Gastrocnemius medialis (tissue), 4 donors: ENCODE measurements around the gene KCTD10. TPM values are rescaled to one million over a fixed set of nuclear protein-coding genes. Genes with fewer than 3 reads are reported as not detected.

Experiments
- ATAC-seq, 2 donors: fragments of 150-250 bp; one replicate each; pipeline ENCODE4 v1.9.1; 2016
- DNase-seq, 2 donors: peaks; one replicate each; pipeline ENCODE4 v3.0.0-alpha.2; 2019
- H3K27ac ChIP-seq, 4 donors: fragments of 200-600 bp; sonication (generic); 1 replicate in 1 of 4; 2 replicates in 3 of 4; pipeline ENCODE4 v1.5.1; 2016 to 2018; ENCODE audit warnings: mild to moderate bottlenecking in 2 of 4, moderate library complexity in 1 of 4
- H3K27me3 ChIP-seq, 3 donors: fragments of 200-600 bp; sonication (generic) in 2 of 3; 1 replicate in 1 of 3; 2 replicates in 2 of 3; pipeline versions ENCODE4 v1.5.1 to v1.6.0; 2016 to 2019; ENCODE audit warnings: mild to moderate bottlenecking in 1 of 3, moderate library complexity in 1 of 3
- H3K36me3 ChIP-seq, 2 donors: fragments of 200-600 bp; sonication (generic) in 1 of 2; one replicate each; pipeline ENCODE4 v1.5.1; 2017 to 2018
- H3K4me1 ChIP-seq, 2 donors: fragments of 200-600 bp; sonication (generic) in 1 of 2; one replicate each; pipeline ENCODE4 v1.5.1; 2016 to 2017; ENCODE audit warnings: mild to moderate bottlenecking in 2 of 2
- H3K4me3 ChIP-seq, 4 donors: fragments of 200-600 bp; sonication (generic) in 3 of 4; 1 replicate in 1 of 4; 2 replicates in 3 of 4; pipeline ENCODE4 v1.5.1; 2016 to 2019; ENCODE audit warnings: mild to moderate bottlenecking in 2 of 4
- H3K9me3 ChIP-seq, 3 donors: fragments of 200-600 bp; sonication (generic) in 2 of 3; 1 replicate in 1 of 3; 2 replicates in 2 of 3; pipeline ENCODE4 v1.5.1; 2016 to 2019
- POLR2A ChIP-seq, 2 donors: fragments of 450-650 bp; IDR thresholded peaks; one replicate each; pipeline ENCODE4 v1.6.1; 2017; ENCODE audit warnings: antibody characterized with exemption in 2 of 2, mild to moderate bottlenecking in 2 of 2, moderate library complexity in 2 of 2
- in situ Hi-C, 4 donors: fragments of 200-750 bp; cut with MboI; loops; one replicate each; pipeline versions ENCODE4 v1.15.0 to v1.8.0; 2017; ENCODE audit warnings: low sequenced_read_pairs in 4 of 4
- intact Hi-C: fragments of 100-400 bp; cut with DNase I; formaldehyde crosslinking; loops from one replicate; pipeline ENCODE4 v1.15.1; 2023; ENCODE audit warnings: low total_unique reads
- total RNA-seq, 4 donors: library from RNA; depleted of rRNA; stranded (reverse); fragments of >200 nt; gene quantifications; one replicate each; pipeline versions ENCODE4 v1.1.0 to v1.2.3, GENCODE V29; 2016
- TF ChIP-seq, protein P1 (sequence below), 5 experiments: fragments of 450-650 bp in 3 of 5; fragments of 200-600 bp in 2 of 5; sonication (generic) in 2 of 5; IDR thresholded peaks in 4 of 5; conservative IDR thresholded peaks in 1 of 5; 1 replicate in 4 of 5; 2 replicates in 1 of 5; pipeline ENCODE4 v1.5.1; 2016 to 2019; ENCODE audit warnings: antibody characterized with exemption in 5 of 5, mild to moderate bottlenecking in 3 of 5, moderate library complexity in 3 of 5

KCTD10 gene
- total RNA-seq, 4 donors from 2014 or later: 7.5 to 14.8 (median 10.6) TPM

DNA sequence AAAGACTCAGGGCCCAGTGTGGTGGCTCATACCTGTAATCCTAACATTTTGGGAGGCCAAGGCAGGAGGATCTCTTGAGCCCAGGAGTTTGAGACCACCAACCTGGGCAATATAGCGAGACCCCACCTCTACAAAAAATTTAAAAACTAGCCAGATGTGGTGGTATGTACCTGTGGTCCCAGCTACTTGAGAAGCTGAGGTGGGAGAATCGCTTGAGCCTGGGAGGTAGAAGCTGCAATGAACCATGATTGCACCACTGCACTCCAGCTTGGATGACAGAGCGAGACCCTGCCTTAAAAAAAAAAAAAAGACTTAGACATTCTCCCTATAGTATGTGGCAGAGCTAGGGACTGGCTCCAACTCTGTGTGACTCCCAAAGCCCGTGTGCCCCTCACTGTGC lies 3.3 kb upstream of the KCTD10 start:
- Histone ChIP-seq H3K9me3 (no peaks in the 10 kb centered on the region), H3K36me3 (peaks cover 0 to 32% of the 10 kb centered on the region in 2 donors), H3K27ac (no peak overlapping the region), H3K27me3 (no peaks in the 10 kb centered on the region), H3K4me1 (peaks cover 26 to 27% of the 10 kb centered on the region in 2 donors), H3K4me3 (no peak overlapping the region)
- in situ Hi-C loops (no loop called here), intact Hi-C loops (no loop called here)
- no peak for TF ChIP-seq POLR2A (IDR thresholded peaks at IDR 0.05)
- TF ChIP-seq, protein P1, sequence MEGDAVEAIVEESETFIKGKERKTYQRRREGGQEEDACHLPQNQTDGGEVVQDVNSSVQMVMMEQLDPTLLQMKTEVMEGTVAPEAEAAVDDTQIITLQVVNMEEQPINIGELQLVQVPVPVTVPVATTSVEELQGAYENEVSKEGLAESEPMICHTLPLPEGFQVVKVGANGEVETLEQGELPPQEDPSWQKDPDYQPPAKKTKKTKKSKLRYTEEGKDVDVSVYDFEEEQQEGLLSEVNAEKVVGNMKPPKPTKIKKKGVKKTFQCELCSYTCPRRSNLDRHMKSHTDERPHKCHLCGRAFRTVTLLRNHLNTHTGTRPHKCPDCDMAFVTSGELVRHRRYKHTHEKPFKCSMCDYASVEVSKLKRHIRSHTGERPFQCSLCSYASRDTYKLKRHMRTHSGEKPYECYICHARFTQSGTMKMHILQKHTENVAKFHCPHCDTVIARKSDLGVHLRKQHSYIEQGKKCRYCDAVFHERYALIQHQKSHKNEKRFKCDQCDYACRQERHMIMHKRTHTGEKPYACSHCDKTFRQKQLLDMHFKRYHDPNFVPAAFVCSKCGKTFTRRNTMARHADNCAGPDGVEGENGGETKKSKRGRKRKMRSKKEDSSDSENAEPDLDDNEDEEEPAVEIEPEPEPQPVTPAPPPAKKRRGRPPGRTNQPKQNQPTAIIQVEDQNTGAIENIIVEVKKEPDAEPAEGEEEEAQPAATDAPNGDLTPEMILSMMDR (IDR thresholded peaks at IDR 0.05 in 4 of 5, conservative IDR thresholded peaks at IDR 0.05 in 1 of 5): no peak
- no peak for ATAC-seq
- no peak for DNase-seq

DNA sequence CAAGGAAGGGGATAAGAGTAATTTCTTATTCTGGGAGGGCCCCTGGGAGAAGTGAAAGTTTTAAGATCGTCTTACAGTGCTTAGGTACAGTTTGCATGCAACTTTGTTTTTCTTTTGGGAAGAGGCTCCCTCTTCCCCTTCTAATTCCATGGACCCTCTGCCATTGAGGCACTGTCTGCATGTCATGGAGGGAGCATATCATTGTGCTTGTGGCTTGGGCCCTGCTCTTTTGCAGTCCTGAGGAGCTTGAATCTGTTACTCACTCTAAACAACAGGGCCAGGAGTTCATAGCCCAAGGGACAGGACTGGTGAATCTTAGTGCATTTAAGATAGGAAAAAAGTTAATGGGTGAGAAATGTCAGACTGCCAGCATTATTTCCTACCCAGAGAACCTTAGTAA lies 2.7 kb upstream of the KCTD10 start:
- DNase-seq (no peak), ATAC-seq (no peak)
- H3K27ac ChIP-seq: no peak overlapping the region
- H3K27me3 ChIP-seq: no peaks in the 10 kb centered on the region
- H3K4me1 ChIP-seq: peaks cover 26 to 33% of the 10 kb centered on the region in 2 donors
- no peak overlapping the region for H3K4me3 ChIP-seq
- in situ Hi-C loops: loop anchor here in 2 of 4 donors (5.0 to 10.0 kb wide), 2 partner anchors 47 to 55 kb away; no protein-coding TSS in a partner anchor
- peaks cover 0 to 26% of the 10 kb centered on the region in 2 donors for H3K36me3 ChIP-seq
- no peak for TF ChIP-seq POLR2A (IDR thresholded peaks at IDR 0.05)
- TF ChIP-seq, protein P1 (IDR thresholded peaks at IDR 0.05 in 4 of 5, conservative IDR thresholded peaks at IDR 0.05 in 1 of 5): no peak
- H3K9me3 ChIP-seq: no peaks in the 10 kb centered on the region
- intact Hi-C loops: no loop called here

DNA sequence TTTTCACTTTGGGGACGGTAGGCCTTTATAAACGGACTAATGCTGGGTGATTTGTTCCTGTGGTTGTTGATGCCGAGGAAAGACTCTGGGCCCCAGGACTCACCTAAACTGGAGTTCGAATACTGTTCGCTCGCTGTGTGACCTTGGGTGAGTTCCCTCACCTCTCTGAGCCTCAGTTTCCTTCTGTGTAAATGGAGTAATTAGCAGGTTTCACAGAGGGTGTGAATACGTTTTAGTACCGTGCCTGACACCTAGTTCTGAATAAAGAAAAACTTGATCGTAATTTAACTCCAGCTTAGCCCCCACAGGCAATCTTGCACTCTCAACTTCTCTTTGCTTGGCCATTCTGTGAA lies 839 bp upstream of the KCTD10 start:
- Histone ChIP-seq H3K27me3 (no peaks in the 10 kb centered on the region), H3K27ac (peak overlapping the region; percentile 97 to 99 (median 98)), H3K4me3 (peak overlapping the region; percentile 70 to 96 (median 87)), H3K36me3 (peaks cover 0 to 9% of the 10 kb centered on the region in 2 donors), H3K4me1 (peaks cover 26 to 33% of the 10 kb centered on the region in 2 donors), H3K9me3 (no peaks in the 10 kb centered on the region)
- DNase-seq: no peak
- in situ Hi-C loops (loop anchor here in 2 of 4 donors (5.0 to 10.0 kb wide), 2 partner anchors 46 to 53 kb away; no protein-coding TSS in a partner anchor), intact Hi-C loops (loop anchor here (2.0 kb wide), 1 partner anchor 45 kb away; no protein-coding TSS in a partner anchor)
- no peak for TF ChIP-seq POLR2A (IDR thresholded peaks at IDR 0.05)
- TF ChIP-seq, protein P1 (IDR thresholded peaks at IDR 0.05 in 4 of 5, conservative IDR thresholded peaks at IDR 0.05 in 1 of 5): no peak
- peak in 1 of 2 donors; percentile 10 for ATAC-seq

DNA sequence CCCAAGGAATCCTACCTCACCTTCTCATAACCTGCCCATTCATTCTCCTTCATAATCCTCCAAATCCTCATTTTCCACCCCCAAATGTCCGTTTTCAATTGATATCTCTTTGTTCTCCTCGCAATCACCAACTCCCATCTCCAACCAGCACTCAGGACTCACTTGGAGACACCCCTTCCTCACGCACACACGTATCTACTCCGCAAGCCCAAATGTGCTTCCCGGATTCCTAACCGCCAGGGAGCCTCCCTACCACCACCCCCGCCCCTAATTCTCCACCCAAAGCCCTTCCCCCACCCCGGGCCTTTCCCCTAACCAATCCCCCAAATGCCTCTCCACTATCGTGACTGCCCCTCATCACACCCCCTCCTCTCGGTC lies 304 bp downstream of the KCTD10 start:
- intact Hi-C loops: loop anchor here (2.0 kb wide), 1 partner anchor 44 kb away; no protein-coding TSS in a partner anchor
- peaks cover 26 to 33% of the 10 kb centered on the region in 2 donors for H3K4me1 ChIP-seq

More for the DNA sequence above, 304 bp downstream of the KCTD10 start:
- Histone ChIP-seq H3K27ac (peak overlapping the region; percentile 97 to 99 (median 98)), H3K27me3 (no peaks in the 10 kb centered on the region), H3K4me3 (peak overlapping the region; percentile 70 to 96 (median 87)), H3K36me3 (no peaks in the 10 kb centered on the region), H3K9me3 (no peaks in the 10 kb centered on the region)
- TF ChIP-seq POLR2A (IDR thresholded peaks at IDR 0.05): no peak
- TF ChIP-seq, protein P1 (IDR thresholded peaks at IDR 0.05 in 4 of 5, conservative IDR thresholded peaks at IDR 0.05 in 1 of 5): no peak
- in situ Hi-C loops: loop anchor here in 2 of 4 donors (5.0 to 10.0 kb wide), 2 partner anchors 44 to 52 kb away; no protein-coding TSS in a partner anchor
- no peak for DNase-seq
- peak in 1 of 2 donors; percentile 17 for ATAC-seq
